Kidney (tissue), 14 donors: ENCODE measurements around the gene POLR1C. TPM values are rescaled to one million over a fixed set of nuclear protein-coding genes. Genes with fewer than 3 reads are reported as not detected.
A peak's percentile ranks its signal among the peaks of the same experiment; 100 is the strongest.
"Not testable (repeated sequence)": the region's sequence is repeated elsewhere in the genome, so short reads cannot be mapped to it uniquely, and the experiment has no call there.

Source experiments
- DNase-seq, 5 donors: peaks; one replicate each; pipeline ENCODE4 v3.0.0-alpha.2; 2013 to 2020
- FAIRE-seq: peaks from 2 replicates; lab custom pipeline; 2012; peaks lifted over from hg19 to GRCh38; lab: Jason Lieb, UNC
- H3K27ac ChIP-seq, 2 donors: one replicate each; pipeline ENCODE4 v1.7.0; 2013; ENCODE audit warnings: low read depth in 2 of 2, low read length in 2 of 2, inconsistent platforms in 1 of 2
- H3K27me3 ChIP-seq: one replicate; pipeline ENCODE4 v1.7.1; 2013; ENCODE audit warnings: low read length, inconsistent platforms; ENCODE audit not compliant: control insufficient read depth, insufficient read depth
- H3K36me3 ChIP-seq, 3 donors: one replicate each; pipeline versions ENCODE4 v1.7.0 to v1.7.1; 2013; ENCODE audit warnings: low read length in 3 of 3, control low read depth in 1 of 3, inconsistent platforms in 1 of 3; ENCODE audit not compliant: insufficient read depth in 3 of 3, control insufficient read depth in 2 of 3
- H3K4me1 ChIP-seq, 3 donors: one replicate each; pipeline versions ENCODE4 v1.7.0 to v1.7.1; 2013; ENCODE audit warnings: low read length in 3 of 3, inconsistent platforms in 1 of 3, low read depth in 1 of 3; ENCODE audit not compliant: control insufficient read depth in 2 of 3, insufficient read depth in 2 of 3
- H3K4me3 ChIP-seq, 3 donors: one replicate each; pipeline versions ENCODE4 v1.7.0 to v1.8.1; 2013; ENCODE audit warnings: low read length in 3 of 3, control low read depth in 1 of 3, inconsistent platforms in 1 of 3
- H3K9ac ChIP-seq, 3 donors: one replicate each; pipeline versions ENCODE4 v1.7.0 to v1.7.1; 2013; ENCODE audit warnings: low read length in 3 of 3, control low read depth in 1 of 3, inconsistent platforms in 1 of 3
- H3K9me3 ChIP-seq, 3 donors: one replicate each; pipeline versions ENCODE4 v1.7.0 to v1.7.1; 2013; ENCODE audit warnings: low read length in 3 of 3, control low read depth in 1 of 3, inconsistent platforms in 1 of 3; ENCODE audit not compliant: control insufficient read depth in 2 of 3, insufficient read depth in 1 of 3
- intact Hi-C: fragments of 100-400 bp; cut with DNase I; formaldehyde crosslinking; loops from one replicate; pipeline ENCODE4 v1.11.1; 2022
- polyA plus RNA-seq: library from polyadenylated mRNA; stranded (reverse); fragments of 350-450 nt; fragmentation: Illumina TruSeq; extraction: RNeasy Lipid Tissue Mini Kit (QIAGEN cat#74804); gene quantifications from one replicate; pipeline ENCODE4 v1.2.3, GENCODE V29; 2014; ENCODE audit warnings: low read depth, low replicate concordance; ENCODE audit not compliant: insufficient read depth
- total RNA-seq: library from RNA; stranded (reverse); fragmentation: NEBNext Ultra II Directional; extraction: Animal tissue kit (Norgen Biotek cat#: 25700); gene quantifications from one replicate; pipeline ENCODE4 v1.2.1, GENCODE V29; 2021
- TF ChIP-seq, protein P1 (sequence below): IDR thresholded peaks from 3 replicates; pipeline ENCODE4 v1.5.1; 2012; ENCODE audit warnings: mild to moderate bottlenecking, moderate library complexity, borderline replicate concordance; ENCODE audit not compliant: insufficient read depth; ENCODE audit errors: extremely low read depth
- donor health status: control.
- donor health status: control.
- donor health status: control.
- donor health status: control.
- donor health status: control.
- donor health status: DM: yes; HTN: yes; CAD: no.
- donor health status: Normal renal cell carcinoma (clear cell type).

The POLR1C gene
- total and polyA plus RNA-seq, 2 donors from 2014 or later = 27.5 to 41.3 TPM

DNA sequence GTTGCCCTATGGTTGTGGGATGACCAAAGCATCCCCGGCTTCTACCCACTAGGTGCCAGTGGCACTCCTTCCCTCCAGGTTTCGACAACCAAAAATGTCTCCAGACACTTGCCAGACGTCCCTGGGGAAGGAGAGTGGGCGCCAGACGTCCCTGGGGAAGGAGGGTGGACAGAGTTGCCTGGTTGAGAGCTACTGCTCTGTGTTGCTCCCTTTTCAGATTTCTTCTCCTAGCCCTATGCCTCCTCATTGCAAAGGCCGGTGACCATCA lies 19.8 kb upstream of the POLR1C start:
- Histone ChIP-seq H3K36me3 (peaks cover 5 to 37% (median 26%) of the 10 kb centered on the region in 3 donors), H3K4me1 (peaks cover 0 to 16% (median 16%) of the 10 kb centered on the region in 3 donors), H3K9ac (no peak overlapping the region), H3K9me3 (no peaks in the 10 kb centered on the region), H3K27me3 (no peaks in the 10 kb centered on the region), H3K27ac (no peak overlapping the region), H3K4me3 (no peak overlapping the region)
- intact Hi-C loops = no loop called here
- DNase-seq (peak in 1 of 5 donors; percentile 29), FAIRE-seq (no peak)
- TF ChIP-seq, protein P1, sequence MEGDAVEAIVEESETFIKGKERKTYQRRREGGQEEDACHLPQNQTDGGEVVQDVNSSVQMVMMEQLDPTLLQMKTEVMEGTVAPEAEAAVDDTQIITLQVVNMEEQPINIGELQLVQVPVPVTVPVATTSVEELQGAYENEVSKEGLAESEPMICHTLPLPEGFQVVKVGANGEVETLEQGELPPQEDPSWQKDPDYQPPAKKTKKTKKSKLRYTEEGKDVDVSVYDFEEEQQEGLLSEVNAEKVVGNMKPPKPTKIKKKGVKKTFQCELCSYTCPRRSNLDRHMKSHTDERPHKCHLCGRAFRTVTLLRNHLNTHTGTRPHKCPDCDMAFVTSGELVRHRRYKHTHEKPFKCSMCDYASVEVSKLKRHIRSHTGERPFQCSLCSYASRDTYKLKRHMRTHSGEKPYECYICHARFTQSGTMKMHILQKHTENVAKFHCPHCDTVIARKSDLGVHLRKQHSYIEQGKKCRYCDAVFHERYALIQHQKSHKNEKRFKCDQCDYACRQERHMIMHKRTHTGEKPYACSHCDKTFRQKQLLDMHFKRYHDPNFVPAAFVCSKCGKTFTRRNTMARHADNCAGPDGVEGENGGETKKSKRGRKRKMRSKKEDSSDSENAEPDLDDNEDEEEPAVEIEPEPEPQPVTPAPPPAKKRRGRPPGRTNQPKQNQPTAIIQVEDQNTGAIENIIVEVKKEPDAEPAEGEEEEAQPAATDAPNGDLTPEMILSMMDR = no peak

DNA sequence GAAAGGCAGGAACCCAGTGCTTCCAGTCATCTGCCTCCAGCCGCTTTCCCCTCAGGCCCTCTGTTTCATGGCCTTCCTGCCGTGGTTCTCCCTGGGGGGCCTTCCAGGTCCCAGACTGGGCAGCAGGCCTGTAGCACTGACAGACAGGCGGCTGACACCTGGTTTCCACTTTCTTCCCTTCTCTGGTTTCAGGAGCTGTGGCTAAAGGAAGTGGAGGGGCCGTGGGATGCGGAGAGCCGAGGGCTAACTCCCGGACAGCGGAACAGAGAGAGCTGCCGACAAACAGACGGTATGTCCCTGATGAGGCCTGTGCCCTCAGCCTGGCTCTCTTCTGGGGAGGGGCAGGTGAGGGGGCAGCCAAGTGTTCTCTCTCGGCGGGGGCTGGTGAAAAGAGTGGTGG lies 19.2 kb upstream of the POLR1C start:
- Histone ChIP-seq H3K9ac (no peak overlapping the region), H3K27me3 (no peaks in the 10 kb centered on the region), H3K4me1 (peaks cover 0 to 15% (median 12%) of the 10 kb centered on the region in 3 donors), H3K4me3 (no peak overlapping the region), H3K9me3 (no peaks in the 10 kb centered on the region), H3K27ac (no peak overlapping the region), H3K36me3 (peaks cover 5 to 44% (median 32%) of the 10 kb centered on the region in 3 donors)
- intact Hi-C loops = no loop called here
- TF ChIP-seq, protein P1 = no peak
- DNase-seq (peak in 3 of 5 donors; percentile 23 to 42 (median 31)), FAIRE-seq (no peak)

DNA sequence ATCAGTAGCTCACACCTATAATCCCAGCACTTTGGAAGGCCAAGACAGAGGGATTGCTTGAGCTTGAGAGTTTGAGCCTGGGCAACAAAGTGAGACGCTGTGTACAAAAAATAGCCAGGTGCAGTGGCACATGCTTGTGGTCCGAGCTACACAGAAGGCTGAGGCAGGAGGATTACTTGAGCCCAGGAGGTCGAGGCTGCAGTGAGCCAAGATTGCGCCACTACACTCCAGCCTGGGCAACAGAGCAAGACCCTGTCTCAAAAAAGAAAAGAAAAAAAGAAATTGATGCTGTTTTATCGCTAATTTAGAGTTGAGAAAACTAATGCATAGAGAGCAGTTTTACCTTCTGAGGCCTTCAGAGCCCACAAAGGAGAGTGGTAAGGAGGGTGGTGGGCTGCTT lies 18.6 kb upstream of the POLR1C start:
- H3K9me3 ChIP-seq, H3K9ac ChIP-seq, H3K27ac ChIP-seq, intact Hi-C loops, DNase-seq, H3K27me3 ChIP-seq, FAIRE-seq, H3K4me3 ChIP-seq: not testable (repeated sequence)
- Histone ChIP-seq H3K36me3 (peaks cover 5 to 50% (median 32%) of the 10 kb centered on the region in 3 donors), H3K4me1 (peaks cover 0 to 15% (median 10%) of the 10 kb centered on the region in 3 donors)

DNA sequence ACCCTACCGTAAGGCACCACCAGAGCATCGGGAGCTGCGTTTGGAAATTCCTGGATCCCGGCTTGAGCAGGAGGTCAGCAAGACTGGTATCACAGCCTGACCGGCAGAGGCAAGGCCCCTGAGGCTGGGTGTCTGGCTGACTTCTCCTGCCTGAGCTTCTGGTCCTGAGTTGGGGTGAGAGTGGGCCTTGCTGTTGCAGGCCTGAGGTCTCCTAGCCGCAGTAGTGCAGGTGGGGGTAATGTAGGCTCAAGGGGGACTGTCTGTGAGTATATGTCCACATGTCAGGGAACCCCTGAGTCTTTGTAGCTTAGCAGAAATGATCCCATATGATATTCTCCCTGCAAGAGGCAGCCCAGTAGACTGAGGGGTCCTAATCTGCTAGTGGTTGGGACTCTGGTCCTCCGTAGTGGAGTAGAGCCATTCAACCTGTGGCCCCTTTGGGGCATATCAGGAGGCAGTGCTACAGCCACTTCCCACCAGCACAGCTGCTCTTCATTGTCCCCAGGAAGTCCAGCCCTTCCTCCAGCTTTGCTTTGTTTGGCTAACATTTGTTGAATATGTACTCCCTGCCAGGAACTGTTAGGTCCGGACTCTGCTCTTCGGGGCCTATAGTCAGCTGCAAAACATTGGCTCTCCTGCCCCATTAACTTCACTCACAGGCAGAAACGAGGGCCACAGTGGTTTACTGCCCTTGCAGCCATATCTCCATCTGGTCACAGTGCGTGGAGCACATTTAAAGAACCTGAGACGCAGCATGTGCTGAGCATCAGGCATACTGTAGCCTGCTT lies 17.7 kb upstream of the POLR1C start:
- Histone ChIP-seq H3K27ac (no peak overlapping the region), H3K27me3 (no peaks in the 10 kb centered on the region), H3K9me3 (no peaks in the 10 kb centered on the region), H3K4me1 (peaks cover 0 to 13% (median 2%) of the 10 kb centered on the region in 3 donors), H3K36me3 (peaks cover 5 to 55% (median 32%) of the 10 kb centered on the region in 3 donors), H3K4me3 (no peak overlapping the region), H3K9ac (no peak overlapping the region)
- intact Hi-C loops = no loop called here
- TF ChIP-seq, protein P1 = no peak
- DNase-seq (peak in 1 of 5 donors; percentile 26), FAIRE-seq (no peak)
